ENCODE measurements around the gene ZNF639.
"Not testable (repeated sequence)": the region's sequence is repeated elsewhere in the genome, so short reads cannot be mapped to it uniquely, and the experiment has no call there.

Gene ZNF639

GRCh38 chr3:179322286-179323196 lies at the start of gene ZNF639:
Gene ZNF639, plus strand, starts transcription at chr3:179323031. Its CDS starts 5,263 bp downstream, at chr3:179328294.
- TF ChIP-seq Cebpa-rat (IDR thresholded peaks at IDR 0.05): no peak
- H3K4me2 ChIP-seq: peak within 1 kb of the TSS; percentile 80 to 92 (median 84)
- no peaks in the 10 kb centered on the region for H3K9me3 ChIP-seq (replicated peaks in 1 of 11)
- H3K27ac ChIP-seq: peak within 1 kb of the TSS; percentile 88 to 98 (median 96)
- H3K4me3 ChIP-seq: peak within 1 kb of the TSS; percentile 76 to 96 (median 90)
- peak within 1 kb of the TSS; percentile 91 to 99 (median 96) for H3K9ac ChIP-seq
- H4K20me1 ChIP-seq: peaks cover 0 to 38% (median 28%) of the 10 kb centered on the region in 11 experiments; a peak in 15 of 22 replicates
- no peaks in the 10 kb centered on the region for H3K27me3 ChIP-seq
- H3K4me1 ChIP-seq: peaks cover 27 to 35% (median 31%) of the 10 kb centered on the region in 10 experiments
- peaks cover under 1 to 28% (median 23%) of the 10 kb centered on the region in 11 experiments; a peak in 20 of 22 replicates for H3K36me3 ChIP-seq

- H3K27me3 ChIP-seq, H3K4me3 ChIP-seq, H3K9ac ChIP-seq: not testable (repeated sequence)
These were observed 48.4 kb upstream of the ZNF639 start for GRCh38 chr3:179274434-179274833.

GRCh38 chr3:179276001-179276400 lies 46.8 kb upstream of the ZNF639 start:
- Histone ChIP-seq H3K4me2 (no peak overlapping the region), H3K36me3 (no peaks in the 10 kb centered on the region), H3K4me3 (no peak overlapping the region), H3K27me3 (no peaks in the 10 kb centered on the region), H3K4me1 (no peaks in the 10 kb centered on the region), H3K9me3 (replicated peaks in 1 of 11) (no peaks in the 10 kb centered on the region), H3K9ac (no peak overlapping the region), H3K27ac (no peak overlapping the region), H4K20me1 (no peaks in the 10 kb centered on the region)
- TF ChIP-seq Cebpa-rat (IDR thresholded peaks at IDR 0.05): no peak

More at GRCh38 chr3:179274434-179274833, 48.4 kb upstream of the ZNF639 start:
- not testable (repeated sequence) for H3K36me3 ChIP-seq; H3K4me2 ChIP-seq; H3K27ac ChIP-seq; H4K20me1 ChIP-seq; H3K9me3 ChIP-seq (replicated peaks in 1 of 11); H3K4me1 ChIP-seq

- Histone ChIP-seq H3K4me3 (no peak overlapping the region), H3K9me3 (replicated peaks in 1 of 11) (no peaks in the 10 kb centered on the region), H3K9ac (no peak overlapping the region), H3K27me3 (no peaks in the 10 kb centered on the region), H4K20me1 (no peaks in the 10 kb centered on the region), H3K4me1 (no peaks in the 10 kb centered on the region), H3K36me3 (no peaks in the 10 kb centered on the region), H3K4me2 (no peak overlapping the region), H3K27ac (no peak overlapping the region)
- TF ChIP-seq Cebpa-rat (IDR thresholded peaks at IDR 0.05): no peak
These were observed 46.1 kb upstream of the ZNF639 start for GRCh38 chr3:179276743-179277142.

GRCh38 chr3:179278151-179278550 lies 44.7 kb upstream of the ZNF639 start:
- no peaks in the 10 kb centered on the region for H3K27me3 ChIP-seq
- H3K9ac ChIP-seq: no peak overlapping the region
- H3K27ac ChIP-seq: no peak overlapping the region
- H3K36me3 ChIP-seq: no peaks in the 10 kb centered on the region
- H3K4me2 ChIP-seq: no peak overlapping the region
- H3K4me1 ChIP-seq: no peaks in the 10 kb centered on the region
- no peak overlapping the region for H3K4me3 ChIP-seq
- TF ChIP-seq Cebpa-rat (IDR thresholded peaks at IDR 0.05): no peak
- no peaks in the 10 kb centered on the region for H4K20me1 ChIP-seq
- H3K9me3 ChIP-seq (replicated peaks in 1 of 11): no peaks in the 10 kb centered on the region

GRCh38 chr3:179278932-179279693 lies 43.7 kb upstream of the ZNF639 start:
- no peaks in the 10 kb centered on the region for H3K27me3 ChIP-seq
- H3K9ac ChIP-seq: no peak overlapping the region
- no peaks in the 10 kb centered on the region for H3K9me3 ChIP-seq (replicated peaks in 1 of 11)
- no peak overlapping the region for H3K27ac ChIP-seq
- H4K20me1 ChIP-seq: no peaks in the 10 kb centered on the region
- H3K4me3 ChIP-seq: no peak overlapping the region
- no peaks in the 10 kb centered on the region for H3K4me1 ChIP-seq
- no peak overlapping the region for H3K4me2 ChIP-seq
- TF ChIP-seq Cebpa-rat (IDR thresholded peaks at IDR 0.05): no peak
- no peaks in the 10 kb centered on the region for H3K36me3 ChIP-seq

- Histone ChIP-seq H3K4me1 (no peaks in the 10 kb centered on the region), H3K4me2 (no peak overlapping the region), H3K4me3 (no peak overlapping the region), H4K20me1 (no peaks in the 10 kb centered on the region), H3K9ac (no peak overlapping the region), H3K36me3 (no peaks in the 10 kb centered on the region), H3K27me3 (no peaks in the 10 kb centered on the region), H3K9me3 (replicated peaks in 1 of 11) (no peaks in the 10 kb centered on the region), H3K27ac (no peak overlapping the region)
- TF ChIP-seq Cebpa-rat (IDR thresholded peaks at IDR 0.05): no peak
These were observed 43.0 kb upstream of the ZNF639 start for GRCh38 chr3:179279837-179280236.

- no peaks in the 10 kb centered on the region for H4K20me1 ChIP-seq
- TF ChIP-seq Cebpa-rat (IDR thresholded peaks at IDR 0.05): no peak
- H3K4me1 ChIP-seq: peaks cover 0 to 5% (median 0%) of the 10 kb centered on the region in 10 experiments; a peak in 1 of 20 replicates
- no peak overlapping the region for H3K4me2 ChIP-seq
- H3K27ac ChIP-seq: no peak overlapping the region
- H3K4me3 ChIP-seq: no peak overlapping the region
- H3K9ac ChIP-seq: no peak overlapping the region
- no peaks in the 10 kb centered on the region for H3K9me3 ChIP-seq (replicated peaks in 1 of 11)
- no peaks in the 10 kb centered on the region for H3K36me3 ChIP-seq
- no peaks in the 10 kb centered on the region for H3K27me3 ChIP-seq
These were observed 41.0 kb upstream of the ZNF639 start for GRCh38 chr3:179281825-179282224.

GRCh38 chr3:179286331-179286730 lies 36.5 kb upstream of the ZNF639 start:
- no peak overlapping the region for H3K27ac ChIP-seq
- H3K27me3 ChIP-seq: no peaks in the 10 kb centered on the region
- H3K4me3 ChIP-seq: no peak overlapping the region
- no peak for TF ChIP-seq Cebpa-rat (IDR thresholded peaks at IDR 0.05)
- no peaks in the 10 kb centered on the region for H4K20me1 ChIP-seq
- H3K36me3 ChIP-seq: no peaks in the 10 kb centered on the region
- H3K4me1 ChIP-seq: peaks cover 0 to 6% (median 0%) of the 10 kb centered on the region in 10 experiments; a peak in 1 of 20 replicates
- no peaks in the 10 kb centered on the region for H3K9me3 ChIP-seq (replicated peaks in 1 of 11)
- H3K9ac ChIP-seq: no peak overlapping the region
- peak overlapping the region in 1 of 11 experiments; percentile 11; a peak in 1 of 22 replicates for H3K4me2 ChIP-seq

Data from BLaER1 treated with 17β-estradiol and CSF1 and Interleukin-3, amounts not matched to agents 10 nM and 100 nM (cell line).